Hepatocyte (in vitro differentiated cells): ENCODE data around the gene ITFG1. TPM values are rescaled to one million over a fixed set of nuclear protein-coding genes. Genes with fewer than 3 reads are reported as not detected.

Experiments used
- DNase-seq: peaks from one replicate; pipeline ENCODE4 v3.0.0-alpha.2; 2016; ENCODE audit warnings: low spot score
- H2AFZ ChIP-seq: fragments of 200-600 bp; sonication (generic); 2 replicates; pipeline ENCODE4 v1.6.0; 2016; ENCODE audit warnings: antibody characterized with exemption, mild to moderate bottlenecking
- H3K27ac ChIP-seq: fragments of 200-600 bp; sonication (generic); 2 replicates; pipeline ENCODE4 v1.5.1; 2016; ENCODE audit warnings: mild to moderate bottlenecking
- H3K27me3 ChIP-seq: fragments of 200-600 bp; sonication (generic); 2 replicates; pipeline ENCODE4 v1.6.1; 2016
- H3K36me3 ChIP-seq: fragments of 200-600 bp; sonication (generic); replicated peaks from 2 replicates; pipeline ENCODE4 v1.5.1; 2016; ENCODE audit warnings: low read depth; ENCODE audit not compliant: insufficient read depth
- H3K4me1 ChIP-seq: fragments of 200-600 bp; sonication (generic); 2 replicates; pipeline ENCODE4 v1.5.1; 2016; ENCODE audit warnings: mild to moderate bottlenecking, moderate library complexity; ENCODE audit not compliant: insufficient read depth
- H3K4me2 ChIP-seq: fragments of 200-600 bp; sonication (generic); 2 replicates; pipeline ENCODE4 v1.6.0; 2016
- H3K4me3 ChIP-seq: fragments of 200-600 bp; sonication (generic); 2 replicates; pipeline ENCODE4 v1.5.1; 2016; ENCODE audit warnings: mild to moderate bottlenecking
- H3K79me2 ChIP-seq: fragments of 200-600 bp; sonication (generic); 2 replicates; pipeline ENCODE4 v1.6.0; 2017; ENCODE audit warnings: mild to moderate bottlenecking
- H3K9me2 ChIP-seq: fragments of 200-600 bp; sonication (generic); replicated peaks from 2 replicates; pipeline ENCODE4 v1.6.0; 2017; ENCODE audit warnings: mild to moderate bottlenecking; ENCODE audit not compliant: insufficient read depth
- H3K9me3 ChIP-seq: fragments of 200-600 bp; sonication (generic); 2 replicates; pipeline ENCODE4 v1.5.1; 2016; ENCODE audit warnings: low read depth, mild to moderate bottlenecking
- H4K20me1 ChIP-seq: fragments of 200-600 bp; sonication (generic); 2 replicates; pipeline ENCODE4 v1.6.0; 2016; ENCODE audit warnings: mild to moderate bottlenecking; ENCODE audit not compliant: insufficient read depth, poor library complexity, severe bottlenecking
- EZH2 ChIP-seq: fragments of 200-600 bp; sonication (generic); IDR thresholded peaks from 2 replicates; pipeline ENCODE4 v1.6.1; 2016; ENCODE audit warnings: antibody characterized with exemption, mild to moderate bottlenecking, borderline replicate concordance
- EZH2phosphoT487 ChIP-seq: fragments of 200-600 bp; sonication (generic); IDR thresholded peaks from one replicate; pipeline ENCODE4 v1.6.1; 2018; ENCODE audit warnings: antibody characterized with exemption, mild to moderate bottlenecking, low read depth, moderate library complexity; ENCODE audit not compliant: unreplicated experiment, severe bottlenecking
- WGBS: methylation state at CpG from one replicate; pipeline ENCODE4 v1.1.6; 2016; ENCODE audit warnings: low lambda C conversion rate; ENCODE audit errors: missing lambda C conversion rate; 5-methylcytosine and 5-hydroxymethylcytosine counted together
- polyA plus RNA-seq: library from polyadenylated mRNA; unstranded; fragments of >200 nt; fragmentation: Nextera tagmentation; extraction: Ambion mirVana; gene quantifications from 2 replicates; pipeline ENCODE4 v1.2.1, GENCODE V29; 2016
- total RNA-seq: library from RNA; depleted of rRNA; stranded (reverse); fragments of >200 nt; gene quantifications from 2 replicates; pipeline ENCODE4 v1.2.3, GENCODE V29; 2014
- TF ChIP-seq, protein P1 (sequence below): fragments of 200-600 bp; sonication (generic); IDR thresholded peaks from 2 replicates; pipeline ENCODE4 v1.5.1; 2016; ENCODE audit warnings: antibody characterized with exemption, mild to moderate bottlenecking; ENCODE audit not compliant: poor library complexity

The ITFG1 gene
- total and polyA plus RNA-seq, 2 experiments from 2014 or later = 87.8 to 91.4 TPM

DNA sequence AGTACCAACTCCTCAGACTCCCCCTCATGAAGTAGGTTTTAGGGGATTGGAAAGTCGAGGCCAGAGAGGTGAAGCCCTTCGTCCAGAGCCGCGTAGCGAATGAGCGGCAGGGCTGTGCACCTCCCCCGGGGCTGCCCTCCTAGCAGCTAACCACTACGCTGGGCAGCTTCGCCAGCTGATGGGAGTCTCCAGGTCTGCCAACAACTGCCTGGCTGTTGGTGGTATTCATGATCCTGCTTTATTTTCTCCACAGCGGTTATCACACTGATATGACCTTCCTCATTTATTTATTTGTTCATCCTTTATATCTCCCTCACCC is 316.3 kb downstream of the ITFG1 start:
- no peak for DNase-seq
- 22% methylated on average over 10 of the region's 10 CpGs for WGBS
- no peaks in the 10 kb centered on the region for H3K9me3 ChIP-seq

DNA sequence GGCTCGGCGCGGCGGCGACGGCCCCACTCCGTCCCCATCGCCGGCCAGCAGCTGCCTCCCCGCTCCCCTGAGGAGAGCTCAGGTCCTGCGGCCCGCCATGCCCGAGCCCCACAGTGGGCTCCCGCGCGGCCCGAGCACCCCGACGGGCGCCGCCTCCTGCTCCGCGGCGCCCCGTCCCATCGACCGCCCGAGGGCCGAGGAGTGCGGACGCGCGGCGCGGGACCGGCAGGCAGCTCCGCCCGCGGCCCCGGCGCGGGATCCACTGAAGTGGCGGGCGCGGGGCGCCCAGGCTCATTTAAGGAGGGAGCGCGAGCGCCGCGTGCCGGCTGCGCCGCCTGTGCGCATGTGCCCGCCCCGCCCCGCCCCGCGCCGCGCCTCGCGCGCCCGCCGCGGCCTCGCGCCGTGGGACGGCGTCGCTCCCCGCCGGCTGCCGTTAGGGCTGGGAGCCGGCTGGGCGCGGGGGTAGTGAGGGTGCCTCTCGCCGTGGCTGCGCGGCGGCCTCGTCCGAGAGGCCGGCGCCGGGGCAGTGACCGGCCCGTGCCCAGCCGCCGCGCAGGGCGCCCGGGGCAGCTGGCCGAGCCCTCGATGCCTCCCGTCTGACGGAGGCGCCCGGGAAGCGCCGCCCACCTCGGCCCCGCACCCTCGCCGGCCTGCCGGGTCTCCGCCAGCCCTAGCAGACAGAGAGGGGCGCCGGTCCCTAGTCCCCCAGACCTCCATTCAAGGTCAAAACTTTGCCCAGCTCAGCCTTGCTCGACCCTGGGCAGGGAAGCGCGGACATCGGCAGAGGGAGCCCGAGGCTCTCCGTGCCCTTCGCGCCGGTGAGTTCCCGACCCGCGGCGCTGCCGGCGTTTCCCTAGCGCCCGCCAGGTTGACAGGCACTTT is 316.9 kb downstream of the ITFG1 start, which contains the start of gene NETO2:
Gene NETO2 (minus strand): TSS at position 269 of the 882 bp plus-strand sequence. CDS start 333 bp downstream, outside the sequence.
- H3K4me1 ChIP-seq = no peaks in the 10 kb centered on the region
- no peaks in the 10 kb centered on the region for H3K36me3 ChIP-seq
- TF ChIP-seq, protein P1, sequence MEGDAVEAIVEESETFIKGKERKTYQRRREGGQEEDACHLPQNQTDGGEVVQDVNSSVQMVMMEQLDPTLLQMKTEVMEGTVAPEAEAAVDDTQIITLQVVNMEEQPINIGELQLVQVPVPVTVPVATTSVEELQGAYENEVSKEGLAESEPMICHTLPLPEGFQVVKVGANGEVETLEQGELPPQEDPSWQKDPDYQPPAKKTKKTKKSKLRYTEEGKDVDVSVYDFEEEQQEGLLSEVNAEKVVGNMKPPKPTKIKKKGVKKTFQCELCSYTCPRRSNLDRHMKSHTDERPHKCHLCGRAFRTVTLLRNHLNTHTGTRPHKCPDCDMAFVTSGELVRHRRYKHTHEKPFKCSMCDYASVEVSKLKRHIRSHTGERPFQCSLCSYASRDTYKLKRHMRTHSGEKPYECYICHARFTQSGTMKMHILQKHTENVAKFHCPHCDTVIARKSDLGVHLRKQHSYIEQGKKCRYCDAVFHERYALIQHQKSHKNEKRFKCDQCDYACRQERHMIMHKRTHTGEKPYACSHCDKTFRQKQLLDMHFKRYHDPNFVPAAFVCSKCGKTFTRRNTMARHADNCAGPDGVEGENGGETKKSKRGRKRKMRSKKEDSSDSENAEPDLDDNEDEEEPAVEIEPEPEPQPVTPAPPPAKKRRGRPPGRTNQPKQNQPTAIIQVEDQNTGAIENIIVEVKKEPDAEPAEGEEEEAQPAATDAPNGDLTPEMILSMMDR = peak; percentile 78
- TF ChIP-seq EZH2phosphoT487 = no peak
- no peaks in the 10 kb centered on the region for H4K20me1 ChIP-seq
- peaks cover 2% of the 10 kb centered on the region for H3K79me2 ChIP-seq
- no peaks in the 10 kb centered on the region for H3K9me2 ChIP-seq
- no peaks in the 10 kb centered on the region for H3K9me3 ChIP-seq
- peaks cover 11% of the 10 kb centered on the region for H3K27me3 ChIP-seq
- H3K4me3 ChIP-seq = peak within 1 kb of the TSS; percentile 41
- peak within 1 kb of the TSS; percentile 1 for H3K27ac ChIP-seq
- peak within 1 kb of the TSS; percentile 84 for H3K4me2 ChIP-seq
- peak within 1 kb of the TSS; percentile 71 for H2AFZ ChIP-seq
- WGBS = 3% methylated on average over 84 of the region's 130 CpGs
- DNase-seq = peak; percentile 78

More for the DNA sequence above, 316.3 kb downstream of the ITFG1 start:
- Histone ChIP-seq H3K27me3 (peaks cover 11% of the 10 kb centered on the region), H3K4me3 (peak overlapping the region; percentile 41), H4K20me1 (no peaks in the 10 kb centered on the region), H3K79me2 (peaks cover 2% of the 10 kb centered on the region), H3K36me3 (no peaks in the 10 kb centered on the region), H3K4me2 (peak overlapping the region; percentile 84), H3K9me2 (no peaks in the 10 kb centered on the region), H2AFZ (peak overlapping the region; percentile 71), H3K4me1 (no peaks in the 10 kb centered on the region), H3K27ac (no peak overlapping the region)
- TF ChIP-seq EZH2 = no peak
- TF ChIP-seq EZH2phosphoT487 = no peak
- TF ChIP-seq, protein P1 = no peak

DNA sequence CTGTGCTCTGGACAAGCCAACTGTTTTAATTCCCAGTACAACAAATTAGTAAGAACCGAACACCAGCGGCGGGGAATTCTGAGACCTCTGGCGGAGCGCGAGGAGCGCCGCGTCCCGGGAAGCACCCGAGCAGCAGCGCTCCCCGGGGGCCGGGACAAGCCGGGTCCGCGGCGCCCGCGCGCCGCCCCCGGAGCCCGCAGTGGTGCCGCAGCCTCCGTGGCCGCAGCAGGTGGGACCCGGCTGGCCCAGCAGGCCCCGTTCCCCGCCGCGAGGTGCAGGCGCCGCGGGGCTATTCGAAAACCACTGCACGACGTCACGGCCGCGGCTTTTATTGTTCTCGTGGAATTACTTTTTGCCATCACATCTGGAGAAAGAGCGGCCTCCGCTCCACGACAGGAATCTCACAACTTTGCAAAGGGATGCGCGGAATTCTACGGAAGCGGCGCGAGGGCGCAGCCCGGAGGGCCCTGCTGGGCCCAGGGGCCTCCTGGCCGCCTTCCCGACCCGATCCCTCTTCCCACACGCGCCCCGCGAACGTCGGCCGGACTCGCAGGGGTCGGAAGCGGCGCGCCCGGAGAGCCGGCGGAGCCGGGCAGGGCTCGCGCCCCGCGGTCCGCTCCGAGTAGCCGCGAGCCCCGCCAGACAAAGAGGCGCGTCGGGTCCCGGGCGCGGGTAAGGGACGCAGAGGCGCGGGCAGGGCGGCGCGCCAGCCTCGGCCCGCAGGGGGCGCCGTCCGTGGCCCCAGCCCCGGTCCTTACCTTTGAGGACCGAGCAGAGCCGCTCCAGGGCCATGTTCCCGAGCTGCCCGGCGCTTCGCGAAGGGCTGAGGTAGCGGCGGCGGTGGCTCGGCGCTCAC is 317.8 kb downstream of the ITFG1 start:
- peak; percentile 82 for DNase-seq
- no peaks in the 10 kb centered on the region for H3K4me1 ChIP-seq
- H3K4me3 ChIP-seq = peak overlapping the region; percentile 20
- peak overlapping the region; percentile 64 for H2AFZ ChIP-seq
- H4K20me1 ChIP-seq = no peaks in the 10 kb centered on the region
- peak overlapping the region; percentile 1 for H3K27ac ChIP-seq
- peaks cover 2% of the 10 kb centered on the region for H3K79me2 ChIP-seq
- peak overlapping the region; percentile 84 for H3K4me2 ChIP-seq
- TF ChIP-seq, protein P1 = peak; percentile 59
- TF ChIP-seq EZH2phosphoT487 (no peak), EZH2 (no peak)
- no peaks in the 10 kb centered on the region for H3K36me3 ChIP-seq
- peaks cover 11% of the 10 kb centered on the region for H3K27me3 ChIP-seq
- no peaks in the 10 kb centered on the region for H3K9me3 ChIP-seq
- no peaks in the 10 kb centered on the region for H3K9me2 ChIP-seq
- 1% methylated on average over 107 of the region's 111 CpGs for WGBS
